ENCODE measurements around the gene ZNF611. TPM values are rescaled to one million over a fixed set of nuclear protein-coding genes. Genes with fewer than 3 reads are reported as not detected.
A peak's percentile ranks its signal among the peaks of the same experiment; 100 is the strongest.
"Not testable (repeated sequence)": the region's sequence is repeated elsewhere in the genome, so short reads cannot be mapped to it uniquely, and the experiment has no call there.

ZNF611 gene
- total RNA-seq (1 to 10 TPM; 2.5 to 4.8 (median 4.1) TPM), polyA plus RNA-seq (1 to 10 TPM; 1.4 to 9.2 (median 1.6) TPM)
- long read RNA-seq, donor 1, partial matches to known transcripts = 0 of 1 reads
- long read RNA-seq, donor 1, other reads (novel, unspliced or antisense) = 1 of 1 reads
- long read RNA-seq, donor 2, partial matches to known transcripts = 0 of 2 reads
- long read RNA-seq, donor 2, other reads (novel, unspliced or antisense) = 2 of 2 reads

- Histone ChIP-seq H3K36me3 (ENCODE audit: insufficient read depth in 1 of 2, low read depth in 1 of 2) (no peaks in the 10 kb centered on the region), H3K4me3 (peak within 1 kb of the TSS; percentile 84), H3K27me3 (ENCODE audit: insufficient read depth in 3 of 3, low read length in 2 of 3) (peaks cover 0 to 3% (median 0%) of the 10 kb centered on the region in 3 donors), H3K27ac (peak within 1 kb of the TSS; percentile 91), H3K9me3 (peaks cover 3% of the 10 kb centered on the region), H3K4me1 (peaks cover 7% of the 10 kb centered on the region)
- intact Hi-C loops (cut with DNase I) = loop anchor here in 1 of 2 donors (2.0 kb wide), 1 partner anchor 44 kb away; no protein-coding TSS in a partner anchor
- 3 to 7% (median 4%) methylated on average over 37 to 38 of the region's 38 CpGs for WGBS, 3 donors
- ATAC-seq (peak; percentile 99), DNase-seq (peak; percentile 98 to 99)
- TF ChIP-seq CTCF (IDR thresholded peaks at IDR 0.05) = peak; percentile 10
Observed at GRCh38 chr19:52734893-52735661, at the start of gene ZNF611. TSS of gene ZNF611 (minus strand) at chr19:52735044. CDS start at chr19:52715894, 19,150 bp downstream.

- H3K27ac ChIP-seq; DNase-seq; H3K27me3 ChIP-seq (ENCODE audit: insufficient read depth in 3 of 3, low read length in 2 of 3); intact Hi-C loops (cut with DNase I); H3K4me3 ChIP-seq; ATAC-seq; H3K36me3 ChIP-seq (ENCODE audit: insufficient read depth in 1 of 2, low read depth in 1 of 2); H3K9me3 ChIP-seq; H3K4me1 ChIP-seq: not testable (repeated sequence)
- 73 to 80% (median 75%) methylated on average over 2 of the region's 2 CpGs for WGBS, 3 donors
Observed at GRCh38 chr19:52782864-52783263, 48.0 kb upstream of the ZNF611 start.

GRCh38 chr19:52778811-52779210, 44.0 kb upstream of the ZNF611 start:
- Histone ChIP-seq H3K27ac (no peak overlapping the region), H3K27me3 (ENCODE audit: insufficient read depth in 3 of 3, low read length in 2 of 3) (no peaks in the 10 kb centered on the region), H3K4me1 (no peaks in the 10 kb centered on the region), H3K4me3 (no peak overlapping the region), H3K36me3 (ENCODE audit: insufficient read depth in 1 of 2, low read depth in 1 of 2) (peaks cover 2 to 5% of the 10 kb centered on the region in 2 donors), H3K9me3 (no peaks in the 10 kb centered on the region)
- intact Hi-C loops (cut with DNase I) = no loop called here
- ATAC-seq = no peak
- 61 to 66% (median 65%) methylated on average over 3 of the region's 3 CpGs for WGBS, 3 donors
- DNase-seq = no peak
- no peak for TF ChIP-seq CTCF (IDR thresholded peaks at IDR 0.05)

- H3K27ac ChIP-seq; H3K4me3 ChIP-seq; H3K9me3 ChIP-seq; intact Hi-C loops (cut with DNase I); H3K4me1 ChIP-seq; ATAC-seq; DNase-seq; H3K36me3 ChIP-seq (ENCODE audit: insufficient read depth in 1 of 2, low read depth in 1 of 2); H3K27me3 ChIP-seq (ENCODE audit: insufficient read depth in 3 of 3, low read length in 2 of 3): not testable (repeated sequence)
- 65 to 66% (median 65%) methylated on average over 2 of the region's 2 CpGs for WGBS, 3 donors
Observed at GRCh38 chr19:52756447-52756846, 21.6 kb upstream of the ZNF611 start.

GRCh38 chr19:52749780-52750179, 14.9 kb upstream of the ZNF611 start:
- WGBS, 3 donors = 69 to 81% (median 73%) methylated on average over 4 of the region's 4 CpGs
- Histone ChIP-seq H3K27ac (no peak overlapping the region), H3K9me3 (no peaks in the 10 kb centered on the region), H3K27me3 (ENCODE audit: insufficient read depth in 3 of 3, low read length in 2 of 3) (no peaks in the 10 kb centered on the region), H3K4me1 (no peaks in the 10 kb centered on the region), H3K36me3 (ENCODE audit: insufficient read depth in 1 of 2, low read depth in 1 of 2) (no peaks in the 10 kb centered on the region), H3K4me3 (no peak overlapping the region)
- ATAC-seq = no peak
- no peak for TF ChIP-seq CTCF (IDR thresholded peaks at IDR 0.05)
- intact Hi-C loops (cut with DNase I) = loop anchor here (5.0 to 10.0 kb wide), 2 partner anchors 497 to 505 kb away; no protein-coding TSS in a partner anchor
- no peak for DNase-seq
